ENCODE measurements around the gene TPRN. TPM values are rescaled to one million over a fixed set of nuclear protein-coding genes. Genes with fewer than 3 reads are reported as not detected.
A peak's percentile ranks its signal among the peaks of the same experiment; 100 is the strongest.

TPRN gene
- polyA plus RNA-seq, 1 donor = 32.1 TPM

DNA sequence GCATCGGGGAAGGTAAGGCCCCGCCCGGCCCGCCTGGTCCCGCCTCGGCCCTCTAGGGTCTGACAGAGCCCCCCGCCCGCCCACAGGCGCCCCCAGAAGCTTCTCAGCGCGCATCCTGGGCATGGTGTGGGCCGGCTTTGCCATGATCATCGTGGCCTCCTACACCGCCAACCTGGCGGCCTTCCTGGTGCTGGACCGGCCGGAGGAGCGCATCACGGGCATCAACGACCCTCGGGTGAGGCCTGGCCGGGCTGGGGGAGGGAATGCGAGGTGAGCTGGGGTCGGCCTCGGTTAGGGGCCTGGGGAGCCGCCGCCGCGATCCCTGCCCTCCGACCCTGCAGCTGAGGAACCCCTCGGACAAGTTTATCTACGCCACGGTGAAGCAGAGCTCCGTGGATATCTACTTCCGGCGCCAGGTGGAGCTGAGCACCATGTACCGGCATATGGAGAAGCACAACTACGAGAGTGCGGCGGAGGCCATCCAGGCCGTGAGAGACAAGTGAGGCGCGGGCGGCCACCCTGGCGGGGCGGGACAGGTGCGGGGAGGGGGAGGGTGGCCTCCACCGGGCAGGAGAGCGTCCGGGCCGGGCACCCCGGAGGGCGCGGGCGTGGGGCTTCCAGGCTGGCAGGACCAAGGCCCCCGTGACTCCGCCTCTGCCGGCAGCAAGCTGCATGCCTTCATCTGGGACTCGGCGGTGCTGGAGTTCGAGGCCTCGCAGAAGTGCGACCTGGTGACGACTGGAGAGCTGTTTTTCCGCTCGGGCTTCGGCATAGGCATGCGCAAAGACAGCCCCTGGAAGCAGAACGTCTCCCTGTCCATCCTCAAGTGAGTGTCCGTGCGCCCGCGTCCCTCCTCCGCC is 37.8 kb downstream of the TPRN start:
- no CpG with 5 or more reads among the region's 74 CpGs for WGBS (ENCODE audit: insufficient coverage, low lambda C conversion rate)
- DNase-seq = peak in 1 of 2 donors; percentile 50
- no peaks in the 10 kb centered on the region for H3K36me3 ChIP-seq (ENCODE audit: control insufficient read depth, insufficient read depth, low read length)
- H3K27ac ChIP-seq (ENCODE audit: low read length) = no peak overlapping the region
- H3K27me3 ChIP-seq (ENCODE audit: control insufficient read depth, insufficient read depth, low read length) = peaks cover 96% of the 10 kb centered on the region
- H3K4me3 ChIP-seq (ENCODE audit: low read length) = no peak overlapping the region
- H3K9me3 ChIP-seq (ENCODE audit: control insufficient read depth, low read depth, low read length) = peaks cover 15% of the 10 kb centered on the region
- peaks cover 7% of the 10 kb centered on the region for H3K4me1 ChIP-seq (ENCODE audit: control insufficient read depth, insufficient read depth, low read length)

GRCh38 chr9:137161558-137162486 is 38.7 kb downstream of the TPRN start:
- DNase-seq = no peak
- Histone ChIP-seq H3K9me3 (ENCODE audit: control insufficient read depth, low read depth, low read length) (peaks cover 18% of the 10 kb centered on the region), H3K4me1 (ENCODE audit: control insufficient read depth, insufficient read depth, low read length) (peaks cover 7% of the 10 kb centered on the region), H3K4me3 (ENCODE audit: low read length) (no peak overlapping the region), H3K27me3 (ENCODE audit: control insufficient read depth, insufficient read depth, low read length) (peaks cover 96% of the 10 kb centered on the region), H3K27ac (ENCODE audit: low read length) (no peak overlapping the region), H3K36me3 (ENCODE audit: control insufficient read depth, insufficient read depth, low read length) (no peaks in the 10 kb centered on the region)
- no CpG with 5 or more reads among the region's 71 CpGs for WGBS (ENCODE audit: insufficient coverage, low lambda C conversion rate)

DNA sequence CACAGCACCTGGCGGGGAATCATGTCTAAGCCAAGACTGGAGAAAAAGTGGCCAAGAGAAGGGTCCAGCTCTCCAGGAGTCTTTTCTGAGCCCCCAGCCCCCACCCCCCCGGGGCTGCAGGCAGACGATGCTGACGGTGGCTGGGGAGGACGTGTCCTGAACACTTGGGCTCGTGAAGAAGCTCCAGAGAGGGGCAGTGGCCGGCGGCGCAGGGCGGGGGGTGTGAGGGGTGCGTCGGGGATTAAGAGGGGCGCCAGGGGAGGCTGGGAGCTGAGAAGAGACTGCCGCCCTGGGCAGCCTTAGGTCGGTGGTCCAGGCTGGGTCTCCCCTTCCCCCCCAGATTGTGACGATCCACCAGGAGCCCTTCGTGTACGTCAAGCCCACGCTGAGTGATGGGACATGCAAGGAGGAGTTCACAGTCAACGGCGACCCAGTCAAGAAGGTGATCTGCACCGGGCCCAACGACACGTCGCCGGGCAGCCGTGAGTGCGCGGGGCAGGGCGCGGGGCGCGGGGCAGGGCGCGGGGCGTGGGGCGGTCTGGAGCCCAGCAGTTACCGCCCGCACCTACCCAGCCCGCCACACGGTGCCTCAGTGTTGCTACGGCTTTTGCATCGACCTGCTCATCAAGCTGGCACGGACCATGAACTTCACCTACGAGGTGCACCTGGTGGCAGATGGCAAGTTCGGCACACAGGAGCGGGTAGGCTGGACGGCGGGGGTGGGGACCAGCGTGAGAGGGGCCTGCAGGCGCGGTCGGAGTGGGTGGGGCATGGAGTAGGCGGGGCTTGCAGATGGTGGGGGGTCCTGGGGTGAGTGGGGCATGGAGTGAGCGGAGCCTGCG is 39.6 kb downstream of the TPRN start:
- Histone ChIP-seq H3K36me3 (ENCODE audit: control insufficient read depth, insufficient read depth, low read length) (no peaks in the 10 kb centered on the region), H3K27me3 (ENCODE audit: control insufficient read depth, insufficient read depth, low read length) (peaks cover 96% of the 10 kb centered on the region), H3K4me1 (ENCODE audit: control insufficient read depth, insufficient read depth, low read length) (peaks cover 7% of the 10 kb centered on the region), H3K4me3 (ENCODE audit: low read length) (no peak overlapping the region), H3K27ac (ENCODE audit: low read length) (no peak overlapping the region), H3K9me3 (ENCODE audit: control insufficient read depth, low read depth, low read length) (peaks cover 25% of the 10 kb centered on the region)
- WGBS (ENCODE audit: insufficient coverage, low lambda C conversion rate) = no CpG with 5 or more reads among the region's 56 CpGs
- DNase-seq = no peak

GRCh38 chr9:137160054-137160425 is 40.5 kb downstream of the TPRN start:
- H3K4me1 ChIP-seq (ENCODE audit: control insufficient read depth, insufficient read depth, low read length) = peaks cover 7% of the 10 kb centered on the region
- no peak for DNase-seq
- WGBS (ENCODE audit: insufficient coverage, low lambda C conversion rate) = no CpG with 5 or more reads among the region's 17 CpGs
- H3K9me3 ChIP-seq (ENCODE audit: control insufficient read depth, low read depth, low read length) = peaks cover 21% of the 10 kb centered on the region
- peaks cover 96% of the 10 kb centered on the region for H3K27me3 ChIP-seq (ENCODE audit: control insufficient read depth, insufficient read depth, low read length)
- H3K27ac ChIP-seq (ENCODE audit: low read length) = no peak overlapping the region
- no peaks in the 10 kb centered on the region for H3K36me3 ChIP-seq (ENCODE audit: control insufficient read depth, insufficient read depth, low read length)
- H3K4me3 ChIP-seq (ENCODE audit: low read length) = no peak overlapping the region

GRCh38 chr9:137159105-137160053 is 41.2 kb downstream of the TPRN start:
- no peak overlapping the region for H3K4me3 ChIP-seq (ENCODE audit: low read length)
- peaks cover 7% of the 10 kb centered on the region for H3K4me1 ChIP-seq (ENCODE audit: control insufficient read depth, insufficient read depth, low read length)
- no peak for DNase-seq
- WGBS (ENCODE audit: insufficient coverage, low lambda C conversion rate) = 52% methylated on average over 3 of the region's 14 CpGs
- H3K27me3 ChIP-seq (ENCODE audit: control insufficient read depth, insufficient read depth, low read length) = peaks cover 90% of the 10 kb centered on the region
- no peak overlapping the region for H3K27ac ChIP-seq (ENCODE audit: low read length)
- peaks cover 15% of the 10 kb centered on the region for H3K9me3 ChIP-seq (ENCODE audit: control insufficient read depth, low read depth, low read length)
- no peaks in the 10 kb centered on the region for H3K36me3 ChIP-seq (ENCODE audit: control insufficient read depth, insufficient read depth, low read length)

GRCh38 chr9:137158625-137159024 is 41.9 kb downstream of the TPRN start:
- Histone ChIP-seq H3K27ac (ENCODE audit: low read length) (no peak overlapping the region), H3K27me3 (ENCODE audit: control insufficient read depth, insufficient read depth, low read length) (peaks cover 82% of the 10 kb centered on the region), H3K4me3 (ENCODE audit: low read length) (no peak overlapping the region), H3K4me1 (ENCODE audit: control insufficient read depth, insufficient read depth, low read length) (peaks cover 7% of the 10 kb centered on the region), H3K36me3 (ENCODE audit: control insufficient read depth, insufficient read depth, low read length) (no peaks in the 10 kb centered on the region), H3K9me3 (ENCODE audit: control insufficient read depth, low read depth, low read length) (peaks cover 11% of the 10 kb centered on the region)
- no CpG with 5 or more reads among the region's 4 CpGs for WGBS (ENCODE audit: insufficient coverage, low lambda C conversion rate)
- no peak for DNase-seq

DNA sequence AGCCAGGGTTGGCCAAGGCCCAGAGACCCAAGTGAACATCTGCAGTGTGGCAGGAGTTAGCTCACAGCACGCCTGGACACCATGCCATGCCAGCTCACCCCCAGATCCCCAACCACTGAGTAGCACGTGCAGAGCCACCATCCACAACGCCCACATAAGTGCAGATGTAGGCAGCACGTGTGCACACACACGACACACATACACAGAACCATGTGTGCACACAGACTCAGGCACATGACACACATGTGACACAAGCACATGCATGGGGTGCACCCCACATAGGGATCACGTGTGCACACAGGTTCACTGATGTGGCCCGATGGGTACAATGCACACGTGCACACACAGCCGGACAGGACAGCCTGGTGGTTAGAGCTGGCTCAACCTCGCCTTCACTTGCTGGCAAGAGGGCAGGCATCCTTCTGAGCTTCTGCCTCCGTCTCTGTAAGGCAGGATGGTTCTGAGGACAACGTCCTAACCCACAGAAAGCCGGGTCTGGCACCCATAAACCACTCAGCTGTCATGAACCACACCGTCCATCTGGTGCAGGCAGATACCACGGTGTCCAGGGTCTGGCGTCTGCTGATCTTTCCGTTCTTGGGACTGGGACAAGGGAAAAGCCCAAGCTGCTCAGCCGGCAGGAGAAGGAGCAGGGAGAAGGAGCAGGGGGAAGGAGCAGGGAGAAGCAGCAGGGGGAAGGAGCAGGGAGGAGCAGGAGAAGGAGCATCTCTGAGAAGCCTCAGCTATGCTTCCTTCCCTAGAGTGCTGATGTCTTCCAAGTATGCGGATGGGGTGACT is 42.7 kb downstream of the TPRN start:
- H3K4me3 ChIP-seq (ENCODE audit: low read length) = no peak overlapping the region
- DNase-seq = no peak
- H3K27me3 ChIP-seq (ENCODE audit: control insufficient read depth, insufficient read depth, low read length) = peaks cover 74% of the 10 kb centered on the region
- H3K9me3 ChIP-seq (ENCODE audit: control insufficient read depth, low read depth, low read length) = peaks cover 10% of the 10 kb centered on the region
- no CpG with 5 or more reads among the region's 19 CpGs for WGBS (ENCODE audit: insufficient coverage, low lambda C conversion rate)
- no peak overlapping the region for H3K27ac ChIP-seq (ENCODE audit: low read length)
- H3K36me3 ChIP-seq (ENCODE audit: control insufficient read depth, insufficient read depth, low read length) = no peaks in the 10 kb centered on the region
- H3K4me1 ChIP-seq (ENCODE audit: control insufficient read depth, insufficient read depth, low read length) = peaks cover 4% of the 10 kb centered on the region

GRCh38 chr9:137156567-137157375 is 43.8 kb downstream of the TPRN start:
- no CpG with 5 or more reads among the region's 65 CpGs for WGBS (ENCODE audit: insufficient coverage, low lambda C conversion rate)
- H3K4me1 ChIP-seq (ENCODE audit: control insufficient read depth, insufficient read depth, low read length) = no peaks in the 10 kb centered on the region
- H3K4me3 ChIP-seq (ENCODE audit: low read length) = no peak overlapping the region
- no peaks in the 10 kb centered on the region for H3K36me3 ChIP-seq (ENCODE audit: control insufficient read depth, insufficient read depth, low read length)
- peaks cover 64% of the 10 kb centered on the region for H3K27me3 ChIP-seq (ENCODE audit: control insufficient read depth, insufficient read depth, low read length)
- no peak overlapping the region for H3K27ac ChIP-seq (ENCODE audit: low read length)
- no peak for DNase-seq
- peaks cover 10% of the 10 kb centered on the region for H3K9me3 ChIP-seq (ENCODE audit: control insufficient read depth, low read depth, low read length)

Measured in large intestine (tissue), 3 donors.